Activated CD8-positive, alpha-beta memory T cell treated with anti-CD3 and anti-CD28 coated beads, Interleukin-2, amount 50 U/mL, for 1 hour (primary cell): ENCODE measurements around the gene IRGQ.

ENCODE experiments used
- DNase-seq: peaks from one replicate; pipeline ENCODE4 v3.0.0-alpha.2; 2020; ENCODE audit errors: extremely low read depth

Gene IRGQ

GRCh38 chr19:43546581-43546980 lies 49.4 kb downstream of the IRGQ start:
- DNase-seq = no peak

- DNase-seq = no peak
Observed at GRCh38 chr19:43545981-43546380, 50.0 kb downstream of the IRGQ start.

GRCh38 chr19:43545276-43545675 lies 50.7 kb downstream of the IRGQ start:
- DNase-seq = no peak

GRCh38 chr19:43544077-43544476 lies 51.9 kb downstream of the IRGQ start:
- DNase-seq = no peak

DNA sequence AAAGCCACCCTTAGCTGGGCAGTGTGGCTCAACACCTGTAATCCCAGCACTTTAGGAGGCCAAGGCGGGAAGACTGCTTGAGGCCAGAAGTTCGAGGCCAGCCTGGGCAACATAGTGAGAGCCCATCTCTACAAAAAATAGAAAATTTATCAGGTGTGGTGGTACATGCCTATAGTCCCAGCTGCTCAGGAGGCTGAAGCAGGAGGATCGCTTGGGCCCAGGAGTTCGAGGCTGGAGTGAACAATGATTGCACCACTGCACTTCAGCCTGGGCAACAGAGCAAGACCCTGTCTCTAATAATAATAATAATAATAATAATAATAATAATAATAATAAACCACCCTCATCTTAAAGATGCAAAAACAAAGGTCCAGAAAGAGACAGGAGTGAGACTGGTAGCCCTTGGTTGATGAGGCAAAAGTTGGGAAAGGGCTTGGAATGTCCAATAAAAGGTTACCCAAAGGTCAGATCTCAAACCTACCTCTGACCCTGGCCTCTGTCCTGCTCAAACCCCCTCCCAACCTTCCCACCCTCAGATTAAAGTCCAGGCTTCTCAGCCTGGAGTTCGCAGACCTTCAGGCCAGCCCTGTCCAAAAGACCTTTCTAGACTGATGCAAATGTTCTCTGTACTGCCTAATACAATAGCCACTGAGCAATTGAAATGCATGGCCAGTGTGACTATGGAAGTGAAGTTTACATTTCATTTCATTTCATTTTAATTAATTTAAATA lies 53.8 kb downstream of the IRGQ start:
- DNase-seq = no peak

- DNase-seq = no peak
Observed at GRCh38 chr19:43540381-43540780, 55.6 kb downstream of the IRGQ start.

GRCh38 chr19:43538922-43539321 lies 57.0 kb downstream of the IRGQ start:
- DNase-seq = no peak

GRCh38 chr19:43534816-43535761 lies 60.8 kb downstream of the IRGQ start:
- DNase-seq = no peak
